Kidney (tissue), 14 donors: ENCODE results near the gene TNIP3. TPM values are rescaled to one million over a fixed set of nuclear protein-coding genes. Genes with fewer than 3 reads are reported as not detected.

Experiments used
- DNase-seq, 5 donors: peaks; one replicate each; pipeline ENCODE4 v3.0.0-alpha.2; 2013 to 2020
- FAIRE-seq: peaks from 2 replicates; lab custom pipeline; 2012; peaks lifted over from hg19 to GRCh38; lab: Jason Lieb, UNC
- H3K27ac ChIP-seq, 2 donors: one replicate each; pipeline ENCODE4 v1.7.0; 2013; ENCODE audit warnings: low read depth in 2 of 2, low read length in 2 of 2, inconsistent platforms in 1 of 2
- H3K27me3 ChIP-seq: one replicate; pipeline ENCODE4 v1.7.1; 2013; ENCODE audit warnings: low read length, inconsistent platforms; ENCODE audit not compliant: control insufficient read depth, insufficient read depth
- H3K36me3 ChIP-seq, 3 donors: one replicate each; pipeline versions ENCODE4 v1.7.0 to v1.7.1; 2013; ENCODE audit warnings: low read length in 3 of 3, control low read depth in 1 of 3, inconsistent platforms in 1 of 3; ENCODE audit not compliant: insufficient read depth in 3 of 3, control insufficient read depth in 2 of 3
- H3K4me1 ChIP-seq, 3 donors: one replicate each; pipeline versions ENCODE4 v1.7.0 to v1.7.1; 2013; ENCODE audit warnings: low read length in 3 of 3, inconsistent platforms in 1 of 3, low read depth in 1 of 3; ENCODE audit not compliant: control insufficient read depth in 2 of 3, insufficient read depth in 2 of 3
- H3K4me3 ChIP-seq, 3 donors: one replicate each; pipeline versions ENCODE4 v1.7.0 to v1.8.1; 2013; ENCODE audit warnings: low read length in 3 of 3, control low read depth in 1 of 3, inconsistent platforms in 1 of 3
- H3K9ac ChIP-seq, 3 donors: one replicate each; pipeline versions ENCODE4 v1.7.0 to v1.7.1; 2013; ENCODE audit warnings: low read length in 3 of 3, control low read depth in 1 of 3, inconsistent platforms in 1 of 3
- H3K9me3 ChIP-seq, 3 donors: one replicate each; pipeline versions ENCODE4 v1.7.0 to v1.7.1; 2013; ENCODE audit warnings: low read length in 3 of 3, control low read depth in 1 of 3, inconsistent platforms in 1 of 3; ENCODE audit not compliant: control insufficient read depth in 2 of 3, insufficient read depth in 1 of 3
- intact Hi-C: fragments of 100-400 bp; cut with DNase I; formaldehyde crosslinking; loops from one replicate; pipeline ENCODE4 v1.11.1; 2022
- polyA plus RNA-seq: library from polyadenylated mRNA; stranded (reverse); fragments of 350-450 nt; fragmentation: Illumina TruSeq; extraction: RNeasy Lipid Tissue Mini Kit (QIAGEN cat#74804); gene quantifications from one replicate; pipeline ENCODE4 v1.2.3, GENCODE V29; 2014; ENCODE audit warnings: low read depth, low replicate concordance; ENCODE audit not compliant: insufficient read depth
- total RNA-seq: library from RNA; stranded (reverse); fragmentation: NEBNext Ultra II Directional; extraction: Animal tissue kit (Norgen Biotek cat#: 25700); gene quantifications from one replicate; pipeline ENCODE4 v1.2.1, GENCODE V29; 2021
- TF ChIP-seq, protein P1 (sequence below): IDR thresholded peaks from 3 replicates; pipeline ENCODE4 v1.5.1; 2012; ENCODE audit warnings: mild to moderate bottlenecking, moderate library complexity, borderline replicate concordance; ENCODE audit not compliant: insufficient read depth; ENCODE audit errors: extremely low read depth
- donor health status: control.
- donor health status: control.
- donor health status: control.
- donor health status: control.
- donor health status: control.
- donor health status: DM: yes; HTN: yes; CAD: no.
- donor health status: Normal renal cell carcinoma (clear cell type).

The TNIP3 gene
- total and polyA plus RNA-seq, 2 donors from 2014 or later, result 0.63 TPM; not detected in 1

DNA sequence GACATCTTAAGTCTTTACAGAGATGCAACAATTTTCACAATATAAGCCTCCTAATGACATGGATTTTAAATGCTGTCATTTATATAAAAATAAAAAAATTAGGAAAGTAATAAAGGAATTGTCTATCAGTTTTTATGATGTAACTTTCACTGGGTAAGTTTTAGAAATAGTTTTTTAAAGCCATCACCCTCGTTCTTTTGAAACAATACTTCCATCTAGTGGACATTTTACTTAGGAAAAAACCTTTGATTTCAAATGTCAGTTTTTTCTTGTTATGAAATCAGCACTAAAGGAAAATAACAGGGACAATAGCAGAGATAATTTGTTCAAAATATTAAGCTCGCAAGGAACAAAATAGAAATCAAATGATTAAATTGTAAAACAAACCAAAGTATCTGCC is 67.5 kb downstream of the TNIP3 start:
- peak; percentile 97 for FAIRE-seq

DNA sequence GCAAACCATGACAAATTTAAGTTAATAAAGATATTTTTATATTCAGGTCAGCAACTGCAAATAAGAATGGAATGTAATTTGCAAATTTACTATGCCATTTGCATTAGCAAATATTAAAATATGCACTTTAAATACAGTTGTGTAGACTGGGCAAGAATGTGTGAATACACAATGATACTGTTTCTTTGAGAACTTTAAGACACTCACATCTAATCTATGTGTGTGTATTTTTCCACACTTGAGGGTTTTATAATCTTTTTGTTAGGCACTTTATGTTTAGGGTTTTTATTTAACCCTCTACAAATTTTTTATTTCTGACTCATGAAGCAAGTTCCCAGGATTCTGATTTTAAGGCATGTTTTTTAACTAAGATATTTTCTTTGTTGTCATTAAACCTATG is 67.9 kb downstream of the TNIP3 start:
- no peak for DNase-seq
- Histone ChIP-seq H3K4me1 (no peaks in the 10 kb centered on the region), H3K27ac (no peak overlapping the region), H3K4me3 (no peak overlapping the region), H3K36me3 (no peaks in the 10 kb centered on the region), H3K9me3 (no peaks in the 10 kb centered on the region), H3K27me3 (no peaks in the 10 kb centered on the region), H3K9ac (no peak overlapping the region)
- FAIRE-seq, result no peak
- TF ChIP-seq, protein P1, sequence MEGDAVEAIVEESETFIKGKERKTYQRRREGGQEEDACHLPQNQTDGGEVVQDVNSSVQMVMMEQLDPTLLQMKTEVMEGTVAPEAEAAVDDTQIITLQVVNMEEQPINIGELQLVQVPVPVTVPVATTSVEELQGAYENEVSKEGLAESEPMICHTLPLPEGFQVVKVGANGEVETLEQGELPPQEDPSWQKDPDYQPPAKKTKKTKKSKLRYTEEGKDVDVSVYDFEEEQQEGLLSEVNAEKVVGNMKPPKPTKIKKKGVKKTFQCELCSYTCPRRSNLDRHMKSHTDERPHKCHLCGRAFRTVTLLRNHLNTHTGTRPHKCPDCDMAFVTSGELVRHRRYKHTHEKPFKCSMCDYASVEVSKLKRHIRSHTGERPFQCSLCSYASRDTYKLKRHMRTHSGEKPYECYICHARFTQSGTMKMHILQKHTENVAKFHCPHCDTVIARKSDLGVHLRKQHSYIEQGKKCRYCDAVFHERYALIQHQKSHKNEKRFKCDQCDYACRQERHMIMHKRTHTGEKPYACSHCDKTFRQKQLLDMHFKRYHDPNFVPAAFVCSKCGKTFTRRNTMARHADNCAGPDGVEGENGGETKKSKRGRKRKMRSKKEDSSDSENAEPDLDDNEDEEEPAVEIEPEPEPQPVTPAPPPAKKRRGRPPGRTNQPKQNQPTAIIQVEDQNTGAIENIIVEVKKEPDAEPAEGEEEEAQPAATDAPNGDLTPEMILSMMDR, result no peak
- intact Hi-C loops, result no loop called here

More for the DNA sequence above, 67.5 kb downstream of the TNIP3 start:
- Histone ChIP-seq H3K9ac (no peak overlapping the region), H3K4me3 (no peak overlapping the region), H3K4me1 (no peaks in the 10 kb centered on the region), H3K9me3 (no peaks in the 10 kb centered on the region), H3K27ac (no peak overlapping the region), H3K36me3 (no peaks in the 10 kb centered on the region), H3K27me3 (no peaks in the 10 kb centered on the region)
- intact Hi-C loops, result no loop called here
- DNase-seq, result peak in 2 of 5 donors; percentile 48 to 51
- TF ChIP-seq, protein P1, result peak; percentile 30

DNA sequence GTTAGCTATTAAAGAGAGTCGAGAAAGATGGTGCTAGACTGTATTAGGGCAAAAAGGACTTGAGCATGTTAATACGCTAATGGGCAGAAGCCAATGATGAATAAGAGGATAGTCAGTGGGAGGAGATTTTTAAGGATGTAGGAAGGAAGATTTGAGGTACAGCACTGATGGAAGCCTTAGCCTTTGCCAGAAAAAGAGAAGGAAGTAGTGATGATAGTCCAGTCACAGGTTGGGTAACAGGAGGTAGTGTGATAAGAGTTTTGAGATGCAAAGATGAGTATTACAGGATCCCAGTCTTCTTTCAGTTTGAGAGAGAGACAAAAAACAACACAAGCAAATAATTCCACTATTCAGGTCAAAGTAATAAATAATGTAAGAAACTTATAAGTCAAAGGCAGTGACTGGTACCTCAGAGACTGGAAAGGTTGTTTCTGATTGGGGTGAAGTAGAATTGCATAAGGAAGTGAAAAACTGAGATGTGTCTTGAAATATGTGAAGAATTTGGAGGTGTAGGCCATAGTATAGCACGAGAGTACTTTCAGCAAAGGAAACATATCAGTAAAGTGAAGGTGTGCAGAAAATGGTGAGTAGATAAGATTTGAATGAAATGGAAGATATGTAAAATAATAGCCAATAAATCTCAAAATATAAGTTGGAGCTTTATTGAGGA is 69.7 kb downstream of the TNIP3 start:
- Histone ChIP-seq H3K9ac (no peak overlapping the region), H3K36me3 (no peaks in the 10 kb centered on the region), H3K9me3 (no peaks in the 10 kb centered on the region), H3K27ac (no peak overlapping the region), H3K4me3 (no peak overlapping the region), H3K27me3 (no peaks in the 10 kb centered on the region), H3K4me1 (no peaks in the 10 kb centered on the region)
- intact Hi-C loops, result no loop called here
- TF ChIP-seq, protein P1, result no peak
- no peak for DNase-seq
- FAIRE-seq, result no peak

DNA sequence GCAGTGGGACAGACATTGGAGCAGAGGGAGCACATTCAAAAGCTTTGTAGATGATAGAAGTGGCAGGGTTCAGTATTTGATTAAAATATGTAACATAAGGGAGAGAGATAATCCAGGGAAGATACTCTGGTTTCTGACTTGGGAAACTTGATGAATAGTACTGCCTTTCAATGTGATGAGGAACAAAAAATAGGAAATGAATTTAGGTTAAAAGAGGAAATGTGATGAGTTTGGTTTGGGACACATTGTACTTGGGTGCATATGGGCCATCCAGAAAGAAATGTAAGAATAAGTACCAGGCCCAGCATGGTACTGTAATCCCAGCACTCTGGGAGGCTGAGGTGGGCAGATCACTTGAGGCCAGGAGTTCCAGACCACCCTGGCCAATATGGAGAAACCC is 70.9 kb downstream of the TNIP3 start:
- no peak overlapping the region for H3K27ac ChIP-seq
- intact Hi-C loops, result no loop called here
- H3K4me1 ChIP-seq, result no peaks in the 10 kb centered on the region
- FAIRE-seq (no peak), DNase-seq (no peak)
- no peak overlapping the region for H3K4me3 ChIP-seq
- TF ChIP-seq, protein P1, result no peak
- H3K9ac ChIP-seq, result no peak overlapping the region
- H3K36me3 ChIP-seq, result no peaks in the 10 kb centered on the region
- H3K9me3 ChIP-seq, result no peaks in the 10 kb centered on the region
- no peaks in the 10 kb centered on the region for H3K27me3 ChIP-seq
